Measurements from ENCODE around the gene NUDT16L1.

The NUDT16L1 gene

GRCh38 chr16:4698321-4699045 lies 5.1 kb downstream of the NUDT16L1 start:
- H3K27ac Mint-ChIP-seq = no peak overlapping the region
- H3K27me3 Mint-ChIP-seq (ENCODE audit: low read depth) = no peaks in the 10 kb centered on the region
- peaks cover 5% of the 10 kb centered on the region for H3K4me1 Mint-ChIP-seq
- H3K4me3 Mint-ChIP-seq = no peak overlapping the region
- no peaks in the 10 kb centered on the region for H3K9me3 Mint-ChIP-seq
- H3K36me3 Mint-ChIP-seq (ENCODE audit: low read depth) = peaks cover 17% of the 10 kb centered on the region
- TF ChIP-seq CTCF (IDR thresholded peaks at IDR 0.05; ENCODE audit: unreplicated experiment in 3 of 3) = no peak

GRCh38 chr16:4699046-4699556 lies 5.7 kb downstream of the NUDT16L1 start:
- peak overlapping the region in 1 of 3 experiments; percentile 41 for H3K4me3 Mint-ChIP-seq
- H3K4me1 Mint-ChIP-seq = peaks cover 5% of the 10 kb centered on the region
- no peaks in the 10 kb centered on the region for H3K27me3 Mint-ChIP-seq (ENCODE audit: low read depth)
- no peaks in the 10 kb centered on the region for H3K9me3 Mint-ChIP-seq
- H3K27ac Mint-ChIP-seq = peak overlapping the region in 1 of 3 experiments; percentile 26
- TF ChIP-seq CTCF (IDR thresholded peaks at IDR 0.05; ENCODE audit: unreplicated experiment in 3 of 3) = no peak
- H3K36me3 Mint-ChIP-seq (ENCODE audit: low read depth) = peaks cover 17% of the 10 kb centered on the region

GRCh38 chr16:4700380-4700996 lies 7.1 kb downstream of the NUDT16L1 start:
- peaks cover 1% of the 10 kb centered on the region for H3K4me1 Mint-ChIP-seq
- H3K27me3 Mint-ChIP-seq (ENCODE audit: low read depth) = no peaks in the 10 kb centered on the region
- TF ChIP-seq CTCF (IDR thresholded peaks at IDR 0.05; ENCODE audit: unreplicated experiment in 3 of 3) = no peak
- H3K9me3 Mint-ChIP-seq = no peaks in the 10 kb centered on the region
- H3K36me3 Mint-ChIP-seq (ENCODE audit: low read depth) = peaks cover 26% of the 10 kb centered on the region
- no peak overlapping the region for H3K27ac Mint-ChIP-seq
- no peak overlapping the region for H3K4me3 Mint-ChIP-seq

- Mint-ChIP-seq H3K4me3 (no peak overlapping the region), H3K36me3 (ENCODE audit: low read depth) (peaks cover 26% of the 10 kb centered on the region), H3K27ac (no peak overlapping the region), H3K27me3 (ENCODE audit: low read depth) (no peaks in the 10 kb centered on the region), H3K4me1 (no peaks in the 10 kb centered on the region), H3K9me3 (no peaks in the 10 kb centered on the region)
- TF ChIP-seq CTCF (IDR thresholded peaks at IDR 0.05; ENCODE audit: unreplicated experiment in 3 of 3) = no peak
Measured at GRCh38 chr16:4700997-4701743, 7.8 kb downstream of the NUDT16L1 start.

- peaks cover 32% of the 10 kb centered on the region for H3K36me3 Mint-ChIP-seq (ENCODE audit: low read depth)
- H3K4me3 Mint-ChIP-seq = no peak overlapping the region
- H3K27me3 Mint-ChIP-seq (ENCODE audit: low read depth) = no peaks in the 10 kb centered on the region
- H3K27ac Mint-ChIP-seq = peak overlapping the region in 1 of 3 experiments; percentile 96
- H3K4me1 Mint-ChIP-seq = peaks cover 5% of the 10 kb centered on the region
- no peaks in the 10 kb centered on the region for H3K9me3 Mint-ChIP-seq
- TF ChIP-seq CTCF (IDR thresholded peaks at IDR 0.05; ENCODE audit: unreplicated experiment in 3 of 3) = no peak
Measured at GRCh38 chr16:4701791-4702465, 8.6 kb downstream of the NUDT16L1 start.
